Endodermal cell (in vitro differentiated cells): ENCODE data around the gene MAP3K4. TPM values are rescaled to one million over a fixed set of nuclear protein-coding genes. Genes with fewer than 3 reads are reported as not detected.
A peak's percentile ranks its signal among the peaks of the same experiment; 100 is the strongest.

ENCODE experiments used
- DNase-seq: peaks from one replicate; pipeline ENCODE4 v3.0.0-alpha.2; 2017
- H3K27ac ChIP-seq: 2 replicates; pipeline ENCODE4 v1.5.1; 2013; ENCODE audit warnings: mild to moderate bottlenecking, low read depth, low read length, moderate library complexity
- H3K27me3 ChIP-seq: 2 replicates; pipeline ENCODE4 v1.6.1; 2013; ENCODE audit warnings: mild to moderate bottlenecking, low read length, moderate library complexity; ENCODE audit not compliant: insufficient read depth, control insufficient read depth, poor library complexity, severe bottlenecking
- H3K36me3 ChIP-seq: 2 replicates; pipeline ENCODE4 v1.7.0; 2013; ENCODE audit warnings: mild to moderate bottlenecking, low read length, moderate library complexity; ENCODE audit not compliant: control insufficient read depth, insufficient read depth
- H3K4me1 ChIP-seq: one replicate; pipeline ENCODE4 v1.7.0; 2013; ENCODE audit warnings: low read length; ENCODE audit not compliant: control insufficient read depth, insufficient read depth
- H3K4me3 ChIP-seq: 2 replicates; pipeline ENCODE4 v1.5.1; 2013; ENCODE audit warnings: mild to moderate bottlenecking, low read length, moderate library complexity
- H3K9ac ChIP-seq: 2 replicates; pipeline ENCODE4 v1.6.1; 2013; ENCODE audit warnings: mild to moderate bottlenecking, low read length, moderate library complexity; ENCODE audit not compliant: poor library complexity, severe bottlenecking; ENCODE audit errors: extremely low read depth
- H3K9me3 ChIP-seq: 2 replicates; pipeline ENCODE4 v1.6.1; 2013; ENCODE audit warnings: mild to moderate bottlenecking, low read length, moderate library complexity; ENCODE audit not compliant: control insufficient read depth
- H3K27ac Mint-ChIP-seq: 2 replicates; pipeline ENCODE4 v1.8.0; 2020; ENCODE audit warnings: mixed read lengths
- H3K27me3 Mint-ChIP-seq: 2 replicates; pipeline ENCODE4 v1.8.0; 2021; ENCODE audit warnings: mild to moderate bottlenecking, mixed read lengths; ENCODE audit not compliant: insufficient read depth
- H3K36me3 Mint-ChIP-seq: 2 replicates; pipeline ENCODE4 v1.8.0; 2020; ENCODE audit warnings: low read depth, mixed read lengths
- H3K4me1 Mint-ChIP-seq: 2 replicates; pipeline ENCODE4 v1.8.0; 2020; ENCODE audit warnings: mixed read lengths
- H3K4me3 Mint-ChIP-seq: 2 replicates; pipeline ENCODE4 v1.8.0; 2020; ENCODE audit warnings: mild to moderate bottlenecking, moderate library complexity, mixed read lengths
- H3K9me3 Mint-ChIP-seq: 2 replicates; pipeline ENCODE4 v1.8.0; 2020; ENCODE audit warnings: mild to moderate bottlenecking, mixed read lengths
- WGBS, 2 experiments: methylation state at CpG; one replicate each; pipeline versions ENCODE4 v1.1.5 to v1.1.7; 2013; ENCODE audit warnings: missing lambda C conversion rate in 2 of 2, mixed read lengths in 1 of 2; ENCODE audit not compliant: insufficient coverage in 1 of 2, insufficient read length in 1 of 2; 5-methylcytosine and 5-hydroxymethylcytosine counted together
- total RNA-seq, 2 donors: library from RNA; stranded (reverse); fragmentation: NEBNext Ultra II Directional in 1 of 2; extraction: Animal tissue kit (Norgen Biotek cat#: 25700) in 1 of 2; gene quantifications; 2 replicates in 1 of 2; 3 replicates in 1 of 2; pipeline ENCODE4 v1.2.1, GENCODE V29; 2021
- TF ChIP-seq, protein P1 (sequence below): fragments of 200-600 bp; sonication (generic); conservative IDR thresholded peaks from 2 replicates; pipeline ENCODE4 v1.5.0; 2021; ENCODE audit warnings: antibody characterized with exemption, mild to moderate bottlenecking

The MAP3K4 gene
- total RNA-seq, 2 donors from 2014 or later: 82.8 to 105 TPM

DNA sequence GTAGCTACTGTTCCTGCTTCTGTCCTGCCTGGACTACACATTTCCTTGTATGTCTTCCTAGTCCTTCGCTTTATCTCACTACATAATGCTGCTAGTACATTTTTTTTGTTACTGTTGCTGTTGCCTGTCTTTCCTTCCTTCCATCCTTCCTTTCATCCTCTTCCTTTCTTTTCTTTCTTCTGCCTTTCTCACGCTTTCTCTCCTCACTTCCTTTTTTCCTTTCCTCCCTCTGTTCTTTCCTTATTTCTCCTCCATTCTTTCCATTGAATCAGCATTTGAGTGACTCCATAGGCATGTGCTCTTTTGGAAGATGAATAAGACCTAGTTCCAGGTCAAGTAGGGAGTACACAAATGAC lies 46.3 kb downstream of the MAP3K4 start:
- TF ChIP-seq, protein P1, sequence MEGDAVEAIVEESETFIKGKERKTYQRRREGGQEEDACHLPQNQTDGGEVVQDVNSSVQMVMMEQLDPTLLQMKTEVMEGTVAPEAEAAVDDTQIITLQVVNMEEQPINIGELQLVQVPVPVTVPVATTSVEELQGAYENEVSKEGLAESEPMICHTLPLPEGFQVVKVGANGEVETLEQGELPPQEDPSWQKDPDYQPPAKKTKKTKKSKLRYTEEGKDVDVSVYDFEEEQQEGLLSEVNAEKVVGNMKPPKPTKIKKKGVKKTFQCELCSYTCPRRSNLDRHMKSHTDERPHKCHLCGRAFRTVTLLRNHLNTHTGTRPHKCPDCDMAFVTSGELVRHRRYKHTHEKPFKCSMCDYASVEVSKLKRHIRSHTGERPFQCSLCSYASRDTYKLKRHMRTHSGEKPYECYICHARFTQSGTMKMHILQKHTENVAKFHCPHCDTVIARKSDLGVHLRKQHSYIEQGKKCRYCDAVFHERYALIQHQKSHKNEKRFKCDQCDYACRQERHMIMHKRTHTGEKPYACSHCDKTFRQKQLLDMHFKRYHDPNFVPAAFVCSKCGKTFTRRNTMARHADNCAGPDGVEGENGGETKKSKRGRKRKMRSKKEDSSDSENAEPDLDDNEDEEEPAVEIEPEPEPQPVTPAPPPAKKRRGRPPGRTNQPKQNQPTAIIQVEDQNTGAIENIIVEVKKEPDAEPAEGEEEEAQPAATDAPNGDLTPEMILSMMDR: no peak

DNA sequence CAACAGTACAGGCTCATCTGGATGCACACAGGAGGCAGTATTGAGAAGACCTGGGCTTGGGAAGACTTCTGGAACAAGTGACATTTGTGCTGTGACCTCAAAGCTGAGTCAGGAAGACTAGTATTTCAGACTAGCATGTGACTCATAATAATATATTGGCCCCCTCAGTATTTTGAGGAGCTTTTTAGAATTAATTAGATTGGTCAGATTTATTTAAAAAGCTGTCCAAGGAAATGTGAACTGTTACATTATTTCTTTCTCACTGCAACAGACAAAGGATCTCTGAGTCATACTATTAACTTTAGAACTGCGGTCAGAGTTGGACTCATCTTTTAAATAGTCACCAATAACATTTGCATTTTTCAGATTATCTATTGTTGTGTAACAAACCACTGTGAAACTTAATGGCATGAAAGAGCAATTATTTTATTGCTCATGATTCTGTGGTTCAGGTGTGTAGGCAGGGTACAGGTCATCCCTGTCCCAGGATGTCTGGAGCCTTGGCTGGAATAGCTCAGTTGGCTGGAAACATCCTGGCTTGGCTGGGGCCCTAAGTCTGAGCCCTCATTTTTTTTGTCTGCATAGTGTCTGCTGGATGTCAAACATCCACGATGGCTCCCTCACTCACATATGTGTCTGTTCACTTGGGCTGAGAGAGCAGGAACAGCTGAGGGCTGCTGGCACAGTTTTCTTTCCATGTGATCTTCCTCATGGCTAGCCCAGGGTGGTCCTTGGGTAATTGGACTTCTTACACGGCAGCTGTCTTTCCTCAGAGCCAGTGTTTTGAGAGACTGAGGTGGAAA lies 46.9 kb downstream of the MAP3K4 start:
- TF ChIP-seq, protein P1: no peak
- H3K4me3 ChIP-seq: no peak overlapping the region
- peaks cover 69% of the 10 kb centered on the region for H3K36me3 ChIP-seq
- no peak overlapping the region for H3K27ac ChIP-seq
- H3K9me3 Mint-ChIP-seq: no peaks in the 10 kb centered on the region
- no peaks in the 10 kb centered on the region for H3K9me3 ChIP-seq
- no peak overlapping the region for H3K9ac ChIP-seq
- H3K27ac Mint-ChIP-seq: peak overlapping the region; percentile 69
- no peak overlapping the region for H3K4me3 Mint-ChIP-seq
- H3K4me1 Mint-ChIP-seq: peaks cover 14% of the 10 kb centered on the region
- no peaks in the 10 kb centered on the region for H3K27me3 Mint-ChIP-seq
- no peaks in the 10 kb centered on the region for H3K4me1 ChIP-seq
- no peak for DNase-seq
- H3K27me3 ChIP-seq: no peaks in the 10 kb centered on the region
- H3K36me3 Mint-ChIP-seq: peaks cover 42% of the 10 kb centered on the region
- WGBS, 2 experiments: 89 to 90% methylated on average over 1 to 3 of the region's 3 CpGs

More for the DNA sequence above, 46.3 kb downstream of the MAP3K4 start:
- Histone ChIP-seq H3K4me3 (no peak overlapping the region), H3K27ac (no peak overlapping the region), H3K27me3 (no peaks in the 10 kb centered on the region), H3K9me3 (no peaks in the 10 kb centered on the region), H3K4me1 (no peaks in the 10 kb centered on the region), H3K9ac (no peak overlapping the region), H3K36me3 (peaks cover 63% of the 10 kb centered on the region)
- no peak for DNase-seq
- no peaks in the 10 kb centered on the region for H3K27me3 Mint-ChIP-seq
- H3K4me3 Mint-ChIP-seq: no peak overlapping the region
- peaks cover 14% of the 10 kb centered on the region for H3K4me1 Mint-ChIP-seq
- H3K27ac Mint-ChIP-seq: no peak overlapping the region
- H3K9me3 Mint-ChIP-seq: no peaks in the 10 kb centered on the region
- 90 to 98% methylated on average over 2 of the region's 2 CpGs for WGBS, 2 experiments
- peaks cover 38% of the 10 kb centered on the region for H3K36me3 Mint-ChIP-seq

GRCh38 chr6:161041274-161041673 lies 49.7 kb downstream of the MAP3K4 start:
- DNase-seq: no peak
- TF ChIP-seq, protein P1: no peak
- 94 to 95% methylated on average over 7 of the region's 7 CpGs for WGBS, 2 experiments
- H3K27me3 Mint-ChIP-seq: no peaks in the 10 kb centered on the region
- Histone ChIP-seq H3K27me3 (no peaks in the 10 kb centered on the region), H3K4me1 (no peaks in the 10 kb centered on the region), H3K36me3 (peaks cover 81% of the 10 kb centered on the region), H3K4me3 (no peak overlapping the region), H3K9me3 (no peaks in the 10 kb centered on the region), H3K27ac (no peak overlapping the region), H3K9ac (no peak overlapping the region)
- no peaks in the 10 kb centered on the region for H3K9me3 Mint-ChIP-seq
- peaks cover 45% of the 10 kb centered on the region for H3K36me3 Mint-ChIP-seq
- H3K4me3 Mint-ChIP-seq: no peak overlapping the region
- H3K4me1 Mint-ChIP-seq: peaks cover 5% of the 10 kb centered on the region
- H3K27ac Mint-ChIP-seq: no peak overlapping the region
